Measurements from ENCODE around the gene TBC1D22B. TPM values are rescaled to one million over a fixed set of nuclear protein-coding genes. Genes with fewer than 3 reads are reported as not detected.

TBC1D22B gene
- total and polyA plus RNA-seq, 2 of the 13 experiments (the other 11 are each of a cell fraction or from before 2014, with no cell fraction given) = 9.7 to 12.9 TPM

DNA sequence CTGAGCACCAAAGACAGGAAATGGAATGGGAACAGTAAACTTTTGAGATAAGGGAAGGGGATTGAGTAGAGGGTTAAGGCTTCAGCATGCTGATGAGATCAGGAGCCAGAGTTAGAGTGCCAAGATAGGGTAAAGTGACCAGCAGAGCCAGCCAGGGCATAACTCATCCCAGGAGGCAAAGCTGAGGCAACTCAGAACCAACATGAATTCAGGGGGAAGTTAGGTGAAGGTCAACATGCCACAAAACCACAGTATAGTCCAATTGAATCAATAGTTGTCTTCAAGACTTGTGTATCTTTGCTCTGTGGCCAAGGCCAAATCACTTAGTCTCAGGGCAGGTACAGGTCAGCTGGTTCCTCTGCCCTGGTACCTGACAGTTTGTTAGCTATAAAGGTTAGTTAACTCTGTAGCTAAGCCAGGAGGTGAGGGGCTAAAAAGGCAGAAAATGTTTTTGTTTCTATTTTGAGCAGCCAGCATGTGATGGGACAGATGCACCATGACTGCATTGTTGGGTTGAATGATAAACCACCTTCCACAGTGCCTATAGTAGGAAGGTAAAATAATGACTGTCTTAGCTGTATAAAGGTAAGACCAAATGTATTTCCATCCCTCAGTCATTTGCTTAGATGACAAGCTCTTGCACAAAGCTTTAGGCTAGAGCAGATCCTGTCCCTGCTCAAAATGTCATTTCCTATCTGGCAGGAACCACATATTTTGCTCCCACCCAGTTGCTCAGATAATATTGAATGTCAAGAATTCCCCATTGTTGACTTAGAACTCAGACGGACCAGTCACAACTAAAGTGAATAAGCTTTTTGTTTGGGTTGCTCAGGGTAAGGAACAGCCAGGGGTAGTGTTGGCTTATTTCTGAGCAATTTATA is 112.0 kb downstream of the TBC1D22B start (continued):
- TF ChIP-seq, protein P1, sequence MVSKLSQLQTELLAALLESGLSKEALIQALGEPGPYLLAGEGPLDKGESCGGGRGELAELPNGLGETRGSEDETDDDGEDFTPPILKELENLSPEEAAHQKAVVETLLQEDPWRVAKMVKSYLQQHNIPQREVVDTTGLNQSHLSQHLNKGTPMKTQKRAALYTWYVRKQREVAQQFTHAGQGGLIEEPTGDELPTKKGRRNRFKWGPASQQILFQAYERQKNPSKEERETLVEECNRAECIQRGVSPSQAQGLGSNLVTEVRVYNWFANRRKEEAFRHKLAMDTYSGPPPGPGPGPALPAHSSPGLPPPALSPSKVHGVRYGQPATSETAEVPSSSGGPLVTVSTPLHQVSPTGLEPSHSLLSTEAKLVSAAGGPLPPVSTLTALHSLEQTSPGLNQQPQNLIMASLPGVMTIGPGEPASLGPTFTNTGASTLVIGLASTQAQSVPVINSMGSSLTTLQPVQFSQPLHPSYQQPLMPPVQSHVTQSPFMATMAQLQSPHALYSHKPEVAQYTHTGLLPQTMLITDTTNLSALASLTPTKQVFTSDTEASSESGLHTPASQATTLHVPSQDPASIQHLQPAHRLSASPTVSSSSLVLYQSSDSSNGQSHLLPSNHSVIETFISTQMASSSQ (IDR thresholded peaks at IDR 0.05; ENCODE audit: low read depth) = 0 out of 2 replicates have a peak, but pooled peaks have one; percentile 20
- TF ChIP-seq, protein P1 (CRISPR knock-in tag; IDR thresholded peaks at IDR 0.05; ENCODE audit: borderline replicate concordance) = peak; percentile 42; the same call in 1 of the 2 replicates
- TF ChIP-seq TOPORS (CRISPR knock-in tag; IDR thresholded peaks at IDR 0.05) (0 out of 2 replicates have a peak, but pooled peaks have one; percentile 20), SRSF1 (optimal IDR thresholded peaks at IDR 0.05; ENCODE audit: low read depth, low read length) (no peak), ZNF30 (CRISPR knock-in tag; IDR thresholded peaks at IDR 0.05) (no peak), AGO1 (IDR thresholded peaks at IDR 0.05; ENCODE audit: low read depth, low read length, poor library complexity, severe bottlenecking) (no peak), CBX2 (IDR thresholded peaks at IDR 0.05; ENCODE audit: low read depth, low read length) (no peak), CBX2 (CRISPR knock-in tag; IDR thresholded peaks at IDR 0.05; ENCODE audit: low read depth) (no peak), SNAPC2 (CRISPR knock-in tag; IDR thresholded peaks at IDR 0.05) (no peak), SAP130 (CRISPR knock-in tag; IDR thresholded peaks at IDR 0.05; ENCODE audit: low read depth) (peak; percentile 54; the same call in 1 of the 2 replicates), DPF2 (CRISPR knock-in tag; IDR thresholded peaks at IDR 0.05; ENCODE audit: borderline replicate concordance, low read depth) (peak; percentile 69; the same call in 1 of the 2 replicates), ZNF3 (CRISPR knock-in tag; IDR thresholded peaks at IDR 0.05) (no peak), CCAR2 (optimal IDR thresholded peaks at IDR 0.05; ENCODE audit: low read depth, low read length) (no peak), PHF20 (CRISPR knock-in tag; IDR thresholded peaks at IDR 0.05) (no peak), HOXA5 (CRISPR knock-in tag; IDR thresholded peaks at IDR 0.05) (no peak)
- TF ChIP-seq, protein P2, sequence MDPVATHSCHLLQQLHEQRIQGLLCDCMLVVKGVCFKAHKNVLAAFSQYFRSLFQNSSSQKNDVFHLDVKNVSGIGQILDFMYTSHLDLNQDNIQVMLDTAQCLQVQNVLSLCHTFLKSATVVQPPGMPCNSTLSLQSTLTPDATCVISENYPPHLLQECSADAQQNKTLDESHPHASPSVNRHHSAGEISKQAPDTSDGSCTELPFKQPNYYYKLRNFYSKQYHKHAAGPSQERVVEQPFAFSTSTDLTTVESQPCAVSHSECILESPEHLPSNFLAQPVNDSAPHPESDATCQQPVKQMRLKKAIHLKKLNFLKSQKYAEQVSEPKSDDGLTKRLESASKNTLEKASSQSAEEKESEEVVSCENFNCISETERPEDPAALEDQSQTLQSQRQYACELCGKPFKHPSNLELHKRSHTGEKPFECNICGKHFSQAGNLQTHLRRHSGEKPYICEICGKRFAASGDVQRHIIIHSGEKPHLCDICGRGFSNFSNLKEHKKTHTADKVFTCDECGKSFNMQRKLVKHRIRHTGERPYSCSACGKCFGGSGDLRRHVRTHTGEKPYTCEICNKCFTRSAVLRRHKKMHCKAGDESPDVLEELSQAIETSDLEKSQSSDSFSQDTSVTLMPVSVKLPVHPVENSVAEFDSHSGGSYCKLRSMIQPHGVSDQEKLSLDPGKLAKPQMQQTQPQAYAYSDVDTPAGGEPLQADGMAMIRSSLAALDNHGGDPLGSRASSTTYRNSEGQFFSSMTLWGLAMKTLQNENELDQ (CRISPR knock-in tag; IDR thresholded peaks at IDR 0.05; ENCODE audit: borderline replicate concordance) = no peak
- TF ChIP-seq, protein P3, sequence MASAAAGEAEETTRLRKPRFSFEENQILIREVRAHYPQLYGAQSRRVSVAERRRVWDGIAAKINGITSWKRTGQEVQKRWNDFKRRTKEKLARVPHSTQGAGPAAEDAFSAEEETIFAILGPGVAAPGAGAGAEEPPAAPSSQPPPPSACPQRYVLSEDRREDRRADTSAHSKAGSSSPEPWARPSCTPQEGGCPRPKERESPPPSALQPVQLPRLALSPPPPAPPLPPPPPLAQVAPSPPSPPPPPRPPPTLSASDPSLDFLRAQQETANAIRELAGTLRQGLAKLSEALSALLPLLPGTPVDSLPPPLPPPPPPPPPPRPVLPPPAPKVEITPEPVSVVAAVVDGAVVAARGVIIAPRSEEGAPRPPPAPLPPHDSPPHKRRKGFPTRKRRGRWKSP (CRISPR knock-in tag; IDR thresholded peaks at IDR 0.05) = 0 out of 2 replicates have a peak, but pooled peaks have one; percentile 21
- TF ChIP-seq, protein P4, sequence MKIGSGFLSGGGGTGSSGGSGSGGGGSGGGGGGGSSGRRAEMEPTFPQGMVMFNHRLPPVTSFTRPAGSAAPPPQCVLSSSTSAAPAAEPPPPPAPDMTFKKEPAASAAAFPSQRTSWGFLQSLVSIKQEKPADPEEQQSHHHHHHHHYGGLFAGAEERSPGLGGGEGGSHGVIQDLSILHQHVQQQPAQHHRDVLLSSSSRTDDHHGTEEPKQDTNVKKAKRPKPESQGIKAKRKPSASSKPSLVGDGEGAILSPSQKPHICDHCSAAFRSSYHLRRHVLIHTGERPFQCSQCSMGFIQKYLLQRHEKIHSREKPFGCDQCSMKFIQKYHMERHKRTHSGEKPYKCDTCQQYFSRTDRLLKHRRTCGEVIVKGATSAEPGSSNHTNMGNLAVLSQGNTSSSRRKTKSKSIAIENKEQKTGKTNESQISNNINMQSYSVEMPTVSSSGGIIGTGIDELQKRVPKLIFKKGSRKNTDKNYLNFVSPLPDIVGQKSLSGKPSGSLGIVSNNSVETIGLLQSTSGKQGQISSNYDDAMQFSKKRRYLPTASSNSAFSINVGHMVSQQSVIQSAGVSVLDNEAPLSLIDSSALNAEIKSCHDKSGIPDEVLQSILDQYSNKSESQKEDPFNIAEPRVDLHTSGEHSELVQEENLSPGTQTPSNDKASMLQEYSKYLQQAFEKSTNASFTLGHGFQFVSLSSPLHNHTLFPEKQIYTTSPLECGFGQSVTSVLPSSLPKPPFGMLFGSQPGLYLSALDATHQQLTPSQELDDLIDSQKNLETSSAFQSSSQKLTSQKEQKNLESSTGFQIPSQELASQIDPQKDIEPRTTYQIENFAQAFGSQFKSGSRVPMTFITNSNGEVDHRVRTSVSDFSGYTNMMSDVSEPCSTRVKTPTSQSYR (CRISPR knock-in tag; IDR thresholded peaks at IDR 0.05; ENCODE audit: borderline replicate concordance) = peak; percentile 43; the same call in 1 of the 2 replicates

Data from HepG2 (cell line).